ENCODE results near the gene JAG1. TPM values are rescaled to one million over a fixed set of nuclear protein-coding genes. Genes with fewer than 3 reads are reported as not detected.

The JAG1 gene
- total and polyA plus RNA-seq, 7 experiments from 2014 or later: 0.07 to 7.0 (median 0.62) TPM; not detected in 2

DNA sequence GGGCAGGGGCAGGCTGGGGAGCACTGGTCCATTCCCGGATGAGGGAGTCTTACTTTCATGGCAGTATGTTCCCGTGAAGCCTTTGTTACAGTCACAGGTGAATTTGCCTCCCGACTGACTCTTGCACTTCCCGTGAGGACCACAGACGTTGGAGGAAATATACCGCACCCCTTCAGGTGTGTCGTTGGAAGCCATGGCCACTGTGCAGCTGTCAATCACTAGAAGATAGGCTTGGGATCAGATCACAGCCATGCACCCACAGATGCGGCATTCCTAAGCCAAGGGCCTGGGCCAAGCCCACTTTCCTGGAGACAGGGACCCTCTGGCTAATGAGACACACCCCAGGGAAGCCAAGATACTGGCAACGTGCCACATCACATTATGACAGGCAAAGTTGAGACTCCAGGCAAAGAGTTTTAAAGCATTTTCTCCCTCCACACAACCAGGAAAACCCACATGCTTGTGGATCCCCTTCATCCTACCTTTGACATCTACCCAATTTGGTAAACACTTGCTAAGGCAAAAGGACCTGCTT is 26.8 kb downstream of the JAG1 start:
- intact Hi-C loops (cut with micrococcal nuclease): no loop called here
- peaks cover 0 to 20% (median 7%) of the 10 kb centered on the region in 5 donors for H3K27me3 Mint-ChIP-seq
- POLR2A ChIA-PET: no interaction called here

DNA sequence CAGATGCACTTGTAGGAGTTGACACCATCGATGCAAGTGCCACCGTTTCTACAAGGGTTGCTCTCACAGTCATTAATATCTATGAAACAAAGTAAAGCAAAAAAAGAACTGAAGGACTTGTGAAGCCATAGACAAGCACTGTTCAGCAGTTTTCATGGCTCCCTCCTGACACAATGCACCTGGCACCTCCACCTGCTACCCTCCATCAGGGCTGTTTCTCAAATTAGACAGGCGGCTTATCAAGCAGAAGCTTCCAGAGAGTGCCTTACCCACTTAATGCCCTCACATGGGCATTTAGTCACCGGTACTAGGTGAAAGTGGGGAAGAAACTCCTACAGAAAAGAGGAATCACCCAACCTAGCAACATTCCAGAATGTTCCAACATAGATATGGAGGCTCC is 27.8 kb downstream of the JAG1 start:
- intact Hi-C loops (cut with micrococcal nuclease): no loop called here

More for the DNA sequence above, 26.8 kb downstream of the JAG1 start:
- Histone ChIP-seq H3K4me3 (ENCODE audit: low read length) (no peak overlapping the region), H3K4me1 (ENCODE audit: control insufficient read depth in 2 of 2, insufficient read depth in 2 of 2, low read length in 2 of 2) (no peaks in the 10 kb centered on the region), H3K27ac (ENCODE audit: low read depth, low read length) (no peak overlapping the region), H3K27me3 (ENCODE audit: control insufficient read depth in 2 of 2, insufficient read depth in 2 of 2, low read length in 2 of 2) (no peaks in the 10 kb centered on the region), H3K9me3 (ENCODE audit: control insufficient read depth in 2 of 3, low read length in 3 of 3) (no peaks in the 10 kb centered on the region), H3K36me3 (ENCODE audit: control insufficient read depth in 2 of 3, insufficient read depth in 3 of 3, low read length in 3 of 3) (no peaks in the 10 kb centered on the region)
- no peaks in the 10 kb centered on the region for H3K36me3 Mint-ChIP-seq
- ATAC-seq (no peak), DNase-seq (no peak)
- H3K27ac Mint-ChIP-seq: no peak overlapping the region
- CTCF ChIA-PET: no interaction called here
- peaks cover 0 to 14% (median 0%) of the 10 kb centered on the region in 7 donors for H3K4me1 Mint-ChIP-seq
- no peaks in the 10 kb centered on the region for H3K9me3 Mint-ChIP-seq
- no peak overlapping the region for H3K4me3 Mint-ChIP-seq

DNA sequence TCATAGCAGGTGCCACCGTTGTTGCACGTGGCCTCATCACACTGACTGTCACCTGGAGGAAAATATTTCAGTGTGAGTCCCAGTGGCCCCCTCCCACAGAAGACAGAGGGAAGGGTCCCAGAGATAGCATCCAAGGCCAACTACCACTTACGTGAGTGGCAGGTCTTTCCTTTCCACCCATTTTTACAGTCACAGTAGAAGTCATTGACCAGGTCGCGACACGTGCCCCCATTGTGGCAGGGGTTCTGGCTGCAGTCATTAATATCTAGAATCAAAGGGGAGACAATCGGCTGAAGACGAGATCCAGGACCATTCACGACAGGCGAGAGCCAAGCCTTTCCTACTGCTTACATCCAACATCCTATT is 28.6 kb downstream of the JAG1 start:
- ATAC-seq: no peak
- POLR2A ChIA-PET: no interaction called here
- CTCF ChIA-PET: no interaction called here

More for the DNA sequence above, 27.8 kb downstream of the JAG1 start:
- H3K4me3 ChIP-seq (ENCODE audit: low read length): no peak overlapping the region
- Mint-ChIP-seq H3K4me3 (no peak overlapping the region), H3K27ac (no peak overlapping the region), H3K9me3 (no peaks in the 10 kb centered on the region), H3K27me3 (peaks cover 0 to 19% (median 7%) of the 10 kb centered on the region in 5 donors), H3K4me1 (peaks cover 0 to 14% (median 0%) of the 10 kb centered on the region in 7 donors), H3K36me3 (no peaks in the 10 kb centered on the region)
- H3K36me3 ChIP-seq (ENCODE audit: control insufficient read depth in 2 of 3, insufficient read depth in 3 of 3, low read length in 3 of 3): no peaks in the 10 kb centered on the region
- ATAC-seq (no peak), DNase-seq (no peak)
- no peaks in the 10 kb centered on the region for H3K9me3 ChIP-seq (ENCODE audit: control insufficient read depth in 2 of 3, low read length in 3 of 3)
- ChIA-PET CTCF (no interaction called here), POLR2A (no interaction called here)
- H3K4me1 ChIP-seq (ENCODE audit: control insufficient read depth in 2 of 2, insufficient read depth in 2 of 2, low read length in 2 of 2): no peaks in the 10 kb centered on the region
- no peak overlapping the region for H3K27ac ChIP-seq (ENCODE audit: low read depth, low read length)
- H3K27me3 ChIP-seq (ENCODE audit: control insufficient read depth in 2 of 2, insufficient read depth in 2 of 2, low read length in 2 of 2): no peaks in the 10 kb centered on the region

DNA sequence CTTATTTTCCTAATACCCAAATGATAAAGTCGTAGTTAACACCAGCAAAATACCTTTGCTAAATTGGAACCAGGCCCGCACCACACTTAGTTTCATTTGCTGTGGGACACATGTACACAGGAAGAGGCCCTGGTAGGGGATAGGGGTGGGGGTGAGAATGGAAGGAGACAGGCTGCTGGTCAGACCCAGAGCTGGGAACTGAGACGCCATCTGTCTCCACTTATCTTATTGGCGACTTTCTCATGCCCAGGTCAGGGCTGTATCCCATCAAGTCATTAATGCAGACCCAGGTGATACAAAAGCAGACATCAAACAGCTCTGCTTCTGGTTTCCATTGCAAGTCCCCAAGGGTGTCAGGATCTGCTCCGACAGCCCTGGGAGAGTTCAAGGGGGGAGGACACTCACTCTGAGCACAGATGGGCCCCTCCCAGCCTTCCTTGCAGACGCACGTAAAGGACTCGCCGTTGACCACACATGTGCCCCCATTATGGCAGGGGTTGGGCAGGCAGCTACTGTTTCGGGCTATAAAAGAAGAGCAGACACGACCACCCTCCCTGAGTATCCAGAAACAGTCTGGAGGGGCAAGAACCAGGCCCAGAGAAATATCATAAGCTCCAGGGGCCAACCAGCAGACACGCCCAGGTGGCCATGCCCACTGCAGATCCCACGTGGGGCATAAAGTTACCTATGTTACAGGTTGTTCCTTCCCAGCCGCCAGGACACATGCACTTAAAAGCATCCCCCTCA is 29.2 kb downstream of the JAG1 start:
- H3K4me3 Mint-ChIP-seq: peak overlapping the region in 1 of 10 donors; percentile 15
- intact Hi-C loops (cut with micrococcal nuclease): no loop called here
- Histone ChIP-seq H3K4me3 (ENCODE audit: low read length) (no peak overlapping the region), H3K36me3 (ENCODE audit: control insufficient read depth in 2 of 3, insufficient read depth in 3 of 3, low read length in 3 of 3) (no peaks in the 10 kb centered on the region), H3K27me3 (ENCODE audit: control insufficient read depth in 2 of 2, insufficient read depth in 2 of 2, low read length in 2 of 2) (no peaks in the 10 kb centered on the region), H3K27ac (ENCODE audit: low read depth, low read length) (no peak overlapping the region), H3K9me3 (ENCODE audit: control insufficient read depth in 2 of 3, low read length in 3 of 3) (no peaks in the 10 kb centered on the region), H3K4me1 (ENCODE audit: control insufficient read depth in 2 of 2, insufficient read depth in 2 of 2, low read length in 2 of 2) (no peaks in the 10 kb centered on the region)
- ChIA-PET CTCF (no interaction called here), POLR2A (interaction anchor here (0.8 kb wide), 1 partner anchor 44 kb away, joined by 3 read pairs; no protein-coding TSS in a partner anchor)
- no peak overlapping the region for H3K27ac Mint-ChIP-seq
- DNase-seq (no peak), ATAC-seq (no peak)
- peaks cover 2 to 12% (median 7%) of the 10 kb centered on the region in 5 donors for H3K27me3 Mint-ChIP-seq
- no peaks in the 10 kb centered on the region for H3K36me3 Mint-ChIP-seq
- no peaks in the 10 kb centered on the region for H3K9me3 Mint-ChIP-seq
- H3K4me1 Mint-ChIP-seq: peaks cover 0 to 14% (median 0%) of the 10 kb centered on the region in 7 donors

More for the DNA sequence above, 28.6 kb downstream of the JAG1 start:
- no peak overlapping the region for H3K27ac Mint-ChIP-seq
- no peaks in the 10 kb centered on the region for H3K4me1 ChIP-seq (ENCODE audit: control insufficient read depth in 2 of 2, insufficient read depth in 2 of 2, low read length in 2 of 2)
- peaks cover 0 to 14% (median 0%) of the 10 kb centered on the region in 7 donors for H3K4me1 Mint-ChIP-seq
- no peaks in the 10 kb centered on the region for H3K27me3 ChIP-seq (ENCODE audit: control insufficient read depth in 2 of 2, insufficient read depth in 2 of 2, low read length in 2 of 2)
- H3K36me3 ChIP-seq (ENCODE audit: control insufficient read depth in 2 of 3, insufficient read depth in 3 of 3, low read length in 3 of 3): no peaks in the 10 kb centered on the region
- H3K4me3 Mint-ChIP-seq: no peak overlapping the region
- no peak overlapping the region for H3K4me3 ChIP-seq (ENCODE audit: low read length)
- H3K36me3 Mint-ChIP-seq: no peaks in the 10 kb centered on the region
- no peaks in the 10 kb centered on the region for H3K9me3 Mint-ChIP-seq
- H3K9me3 ChIP-seq (ENCODE audit: control insufficient read depth in 2 of 3, low read length in 3 of 3): no peaks in the 10 kb centered on the region
- intact Hi-C loops (cut with micrococcal nuclease): no loop called here
- H3K27ac ChIP-seq (ENCODE audit: low read depth, low read length): no peak overlapping the region
- H3K27me3 Mint-ChIP-seq: peaks cover 2 to 12% (median 7%) of the 10 kb centered on the region in 5 donors
- no peak for DNase-seq

DNA sequence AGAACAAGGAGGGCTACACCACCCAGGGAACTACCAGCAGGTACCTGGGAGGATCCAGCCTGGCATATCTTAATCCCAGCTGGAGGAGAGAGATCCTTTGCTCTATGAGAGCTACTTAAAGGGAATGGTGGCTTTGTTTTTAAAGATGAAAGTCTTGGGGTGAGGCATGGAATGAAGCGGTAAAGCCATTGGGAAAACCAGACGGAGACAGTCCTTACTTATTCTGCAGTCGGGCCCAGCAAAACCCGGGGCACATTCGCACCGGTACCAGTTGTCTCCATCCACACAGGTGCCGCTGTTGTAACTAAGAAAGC is 30.3 kb downstream of the JAG1 start:
- ChIA-PET POLR2A (no interaction called here), CTCF (no interaction called here)
- H3K27ac ChIP-seq (ENCODE audit: low read depth, low read length): no peak overlapping the region
- DNase-seq: no peak
- ATAC-seq: no peak
- H3K36me3 ChIP-seq (ENCODE audit: control insufficient read depth in 2 of 3, insufficient read depth in 3 of 3, low read length in 3 of 3): no peaks in the 10 kb centered on the region
- Mint-ChIP-seq H3K9me3 (no peaks in the 10 kb centered on the region), H3K4me3 (no peak overlapping the region), H3K4me1 (peaks cover 0 to 14% (median 0%) of the 10 kb centered on the region in 7 donors), H3K36me3 (no peaks in the 10 kb centered on the region), H3K27me3 (peaks cover 2 to 12% (median 7%) of the 10 kb centered on the region in 5 donors), H3K27ac (no peak overlapping the region)
- H3K27me3 ChIP-seq (ENCODE audit: control insufficient read depth in 2 of 2, insufficient read depth in 2 of 2, low read length in 2 of 2): no peaks in the 10 kb centered on the region
- intact Hi-C loops (cut with micrococcal nuclease): no loop called here
- H3K4me3 ChIP-seq (ENCODE audit: low read length): no peak overlapping the region
- no peaks in the 10 kb centered on the region for H3K9me3 ChIP-seq (ENCODE audit: control insufficient read depth in 2 of 3, low read length in 3 of 3)
- no peaks in the 10 kb centered on the region for H3K4me1 ChIP-seq (ENCODE audit: control insufficient read depth in 2 of 2, insufficient read depth in 2 of 2, low read length in 2 of 2)

DNA sequence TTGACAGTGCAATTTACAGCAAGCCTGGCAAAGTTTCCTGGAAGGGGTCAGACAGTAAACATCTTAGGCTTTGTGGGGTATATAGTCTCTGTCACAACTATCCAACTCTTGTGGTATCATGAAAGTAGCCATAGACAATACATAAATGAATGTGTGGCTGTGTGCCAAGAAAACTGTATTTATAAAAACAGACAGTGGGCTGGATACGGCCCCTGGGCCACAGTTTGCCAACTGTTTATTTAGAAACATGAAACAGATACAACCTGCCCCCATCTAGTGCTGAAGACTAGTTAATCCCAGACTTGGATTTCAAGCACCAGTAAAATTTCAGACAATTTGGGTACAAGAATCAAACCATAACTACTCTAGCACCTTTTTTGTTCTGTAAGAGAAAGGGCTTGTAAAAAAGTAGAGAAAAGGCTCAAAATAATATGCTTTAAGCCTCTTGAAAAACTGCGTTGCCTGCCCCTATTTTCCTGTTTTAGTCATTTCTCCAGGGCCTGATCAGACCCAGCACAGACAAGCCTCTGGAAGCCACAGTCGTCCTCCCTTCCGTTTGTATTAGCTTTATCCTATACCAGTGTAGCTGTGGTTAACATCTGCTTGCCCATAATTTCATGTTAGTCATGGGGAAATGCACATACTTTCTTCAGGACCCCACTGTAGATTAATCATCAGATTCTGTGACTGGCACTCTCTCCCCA is 30.8 kb downstream of the JAG1 start:
- H3K4me3 Mint-ChIP-seq: no peak overlapping the region
- peaks cover under 1 to 12% (median 4%) of the 10 kb centered on the region in 5 donors for H3K27me3 Mint-ChIP-seq
- no peak overlapping the region for H3K4me3 ChIP-seq (ENCODE audit: low read length)
- no peak overlapping the region for H3K27ac Mint-ChIP-seq
- ChIA-PET POLR2A (no interaction called here), CTCF (no interaction called here)
- no peaks in the 10 kb centered on the region for H3K9me3 Mint-ChIP-seq
- H3K9me3 ChIP-seq (ENCODE audit: control insufficient read depth in 2 of 3, low read length in 3 of 3): no peaks in the 10 kb centered on the region
- no peaks in the 10 kb centered on the region for H3K4me1 ChIP-seq (ENCODE audit: control insufficient read depth in 2 of 2, insufficient read depth in 2 of 2, low read length in 2 of 2)
- H3K36me3 Mint-ChIP-seq: no peaks in the 10 kb centered on the region
- ATAC-seq (no peak), DNase-seq (no peak)
- H3K27me3 ChIP-seq (ENCODE audit: control insufficient read depth in 2 of 2, insufficient read depth in 2 of 2, low read length in 2 of 2): no peaks in the 10 kb centered on the region
- intact Hi-C loops (cut with micrococcal nuclease): no loop called here
- peaks cover 0 to 14% (median 0%) of the 10 kb centered on the region in 7 donors for H3K4me1 Mint-ChIP-seq
- no peaks in the 10 kb centered on the region for H3K36me3 ChIP-seq (ENCODE audit: control insufficient read depth in 2 of 3, insufficient read depth in 3 of 3, low read length in 3 of 3)
- H3K27ac ChIP-seq (ENCODE audit: low read depth, low read length): no peak overlapping the region

Measured in naive thymus-derived CD4-positive, alpha-beta T cell (primary cell).